Glutamatergic neuron (in vitro differentiated cells): ENCODE results near the gene TEKT5. TPM values are rescaled to one million over a fixed set of nuclear protein-coding genes. Genes with fewer than 3 reads are reported as not detected.
"Not testable (repeated sequence)": the region's sequence is repeated elsewhere in the genome, so short reads cannot be mapped to it uniquely, and the experiment has no call there.

Experiments used
- DNase-seq: peaks from one replicate; pipeline ENCODE4 v3.0.0; 2022
- H3K27ac Mint-ChIP-seq: one replicate; pipeline ENCODE4 v1.8.0; 2020; ENCODE audit warnings: mild to moderate bottlenecking, mixed read lengths, inconsistent platforms; ENCODE audit not compliant: unreplicated experiment
- H3K27me3 Mint-ChIP-seq: one replicate; pipeline ENCODE4 v1.8.0; 2020; ENCODE audit warnings: mild to moderate bottlenecking, moderate library complexity, mixed read lengths, inconsistent platforms; ENCODE audit not compliant: unreplicated experiment
- H3K36me3 Mint-ChIP-seq: one replicate; pipeline ENCODE4 v1.8.0; 2020; ENCODE audit warnings: mild to moderate bottlenecking, mixed read lengths, inconsistent platforms; ENCODE audit not compliant: unreplicated experiment
- H3K4me1 Mint-ChIP-seq: one replicate; pipeline ENCODE4 v1.8.0; 2020; ENCODE audit warnings: mild to moderate bottlenecking, low read depth, mixed read lengths, inconsistent platforms; ENCODE audit not compliant: unreplicated experiment
- H3K4me3 Mint-ChIP-seq: one replicate; pipeline ENCODE4 v1.8.0; 2020; ENCODE audit warnings: mild to moderate bottlenecking, mixed read lengths, inconsistent platforms; ENCODE audit not compliant: unreplicated experiment
- H3K9me3 Mint-ChIP-seq: one replicate; pipeline ENCODE4 v1.8.0; 2020; ENCODE audit warnings: mild to moderate bottlenecking, moderate library complexity, mixed read lengths, inconsistent platforms; ENCODE audit not compliant: unreplicated experiment
- CTCF ChIP-seq: fragments of 200-600 bp; sonication (generic); IDR thresholded peaks from one replicate; pipeline ENCODE4 v1.5.0; 2021; ENCODE audit not compliant: partially characterized antibody, unreplicated experiment
- long read RNA-seq: library from polyadenylated mRNA; unstranded; transcript quantifications from one replicate; pipeline ENCODE4 v2.0.0, GENCODE V29; 2020; ENCODE audit not compliant: unreplicated experiment
- total RNA-seq: library from RNA; stranded (reverse); fragmentation: NEBNext Ultra II Directional; extraction: Animal tissue kit (Norgen Biotek cat#: 25700); gene quantifications from one replicate; pipeline ENCODE4 v1.2.1, GENCODE V29; 2021; ENCODE audit not compliant: unreplicated experiment

TEKT5 gene
- not detected for total RNA-seq
- long read RNA-seq = 0 reads

GRCh38 chr16:10694830-10695229 is at the start of gene TEKT5:
TSS of gene TEKT5 (minus strand) at chr16:10694930. CDS start at chr16:10694873, 57 bp downstream.
- TF ChIP-seq CTCF = no peak
- Mint-ChIP-seq H3K36me3 (peaks cover 5% of the 10 kb centered on the region), H3K4me3 (no peak within 1 kb of the TSS), H3K4me1 (no peaks in the 10 kb centered on the region), H3K9me3 (peaks cover 3% of the 10 kb centered on the region), H3K27ac (no peak within 1 kb of the TSS), H3K27me3 (no peaks in the 10 kb centered on the region)
- DNase-seq = no peak

GRCh38 chr16:10743610-10744369 is 49.1 kb upstream of the TEKT5 start, which contains the start of gene NUBP1:
TSS of gene NUBP1 (plus strand) at chr16:10743842. CDS start at chr16:10743864, 22 bp downstream.
- H3K9me3 Mint-ChIP-seq = peaks cover 3% of the 10 kb centered on the region
- TF ChIP-seq CTCF = no peak
- H3K27me3 Mint-ChIP-seq = peaks cover 6% of the 10 kb centered on the region

GRCh38 chr16:10743227-10743609 is 48.5 kb upstream of the TEKT5 start:
- no peak for TF ChIP-seq CTCF

More at GRCh38 chr16:10743610-10744369, 49.1 kb upstream of the TEKT5 start, which contains the start of gene NUBP1:
- Mint-ChIP-seq H3K4me1 (peaks cover 13% of the 10 kb centered on the region), H3K4me3 (peak within 1 kb of the TSS; percentile 97), H3K27ac (peak within 1 kb of the TSS; percentile 95), H3K36me3 (no peaks in the 10 kb centered on the region)
- peak; percentile 99 for DNase-seq

GRCh38 chr16:10741844-10742243 is 47.1 kb upstream of the TEKT5 start:
- Mint-ChIP-seq H3K4me1 (peaks cover 13% of the 10 kb centered on the region), H3K4me3 (no peak overlapping the region), H3K27ac (no peak overlapping the region), H3K36me3 (no peaks in the 10 kb centered on the region), H3K27me3 (peaks cover 8% of the 10 kb centered on the region), H3K9me3 (peaks cover 3% of the 10 kb centered on the region)
- TF ChIP-seq CTCF = no peak
- peak; percentile 15 for DNase-seq

More at GRCh38 chr16:10743227-10743609, 48.5 kb upstream of the TEKT5 start:
- Mint-ChIP-seq H3K4me3 (peak overlapping the region; percentile 97), H3K36me3 (no peaks in the 10 kb centered on the region), H3K27me3 (peaks cover 8% of the 10 kb centered on the region), H3K9me3 (peaks cover 3% of the 10 kb centered on the region), H3K27ac (peak overlapping the region; percentile 95), H3K4me1 (peaks cover 13% of the 10 kb centered on the region)
- DNase-seq = no peak

GRCh38 chr16:10741249-10741648 is 46.5 kb upstream of the TEKT5 start:
- peaks cover 13% of the 10 kb centered on the region for H3K4me1 Mint-ChIP-seq
- H3K27ac Mint-ChIP-seq, H3K36me3 Mint-ChIP-seq, H3K4me3 Mint-ChIP-seq, H3K9me3 Mint-ChIP-seq, H3K27me3 Mint-ChIP-seq: not testable (repeated sequence)
- peak; percentile 7 for DNase-seq
